AG04449 (cell line): Measurements from ENCODE around the gene PLA2G5.
"Not testable (repeated sequence)": the region's sequence is repeated elsewhere in the genome, so short reads cannot be mapped to it uniquely, and the experiment has no call there.

ENCODE experiments used
- CTCF ChIA-PET: fragments of 350-600 bp; formaldehyde crosslinking; extraction: SDS; loops from one replicate; lab custom pipeline; 2021; ENCODE audit warnings: antibody characterized with exemption; lab: Yijun Ruan, JAX
- POLR2A ChIA-PET: fragments of 400-600, 350-600 bp; formaldehyde crosslinking; extraction: SDS; loops from one replicate; lab custom pipeline; 2020; ENCODE audit warnings: antibody characterized with exemption, inconsistent platforms; lab: Yijun Ruan, JAX
- DNase-seq: peaks from one replicate; pipeline ENCODE4 v3.0.0-alpha.2; 2010; ENCODE audit warnings: low read depth, low spot score
- H3K4me3 ChIP-seq: 2 replicates; pipeline ENCODE4 v1.5.1; 2011; ENCODE audit warnings: low read depth, mild to moderate bottlenecking, control low read depth, low read length
- CTCF ChIP-seq: IDR thresholded peaks from one replicate; pipeline ENCODE4 v1.5.1; 2011; ENCODE audit warnings: mild to moderate bottlenecking, moderate library complexity, low read length, control low read depth, inconsistent platforms; ENCODE audit not compliant: insufficient read depth; ENCODE audit errors: missing control alignments

The PLA2G5 gene

GRCh38 chr1:20123722-20124455 lies 53.9 kb downstream of the PLA2G5 start:
- no peak overlapping the region for H3K4me3 ChIP-seq
- DNase-seq = no peak
- ChIA-PET CTCF (interaction anchor here (0.8 to 1.0 kb wide), 2 partner anchors 67 to 89 kb away, joined by 3 read pairs; no protein-coding TSS in a partner anchor), POLR2A (no interaction called here)
- no peak for TF ChIP-seq CTCF

- ChIA-PET POLR2A (no interaction called here), CTCF (interaction anchor here (1.0 to 1.4 kb wide), 2 partner anchors 12 to 88 kb away, joined by 3 to 4 read pairs; no protein-coding TSS in a partner anchor)
- no peak for TF ChIP-seq CTCF
- H3K4me3 ChIP-seq = no peak overlapping the region
- DNase-seq = no peak
Measured at GRCh38 chr1:20124456-20125057, 54.6 kb downstream of the PLA2G5 start.

- no peak for DNase-seq
- ChIA-PET CTCF (interaction anchor here (1.4 to 1.9 kb wide), 2 partner anchors 11 to 28 kb away, joined by 4 to 7 read pairs; no protein-coding TSS in a partner anchor), POLR2A (no interaction called here)
- no peak for TF ChIP-seq CTCF
- no peak overlapping the region for H3K4me3 ChIP-seq
Measured at GRCh38 chr1:20125100-20125499, 55.1 kb downstream of the PLA2G5 start.

GRCh38 chr1:20126041-20126805 lies 56.2 kb downstream of the PLA2G5 start:
- ChIA-PET POLR2A (no interaction called here), CTCF (interaction anchor here (1.4 to 1.9 kb wide), 2 partner anchors 27 to 151 kb away, joined by 3 to 7 read pairs; no protein-coding TSS in a partner anchor)
- DNase-seq = no peak
- no peak overlapping the region for H3K4me3 ChIP-seq
- no peak for TF ChIP-seq CTCF

GRCh38 chr1:20126806-20127440 lies 56.9 kb downstream of the PLA2G5 start:
- ChIA-PET POLR2A (no interaction called here), CTCF (interaction anchor here (1.4 to 1.9 kb wide), 2 partner anchors 26 to 152 kb away, joined by 3 to 7 read pairs; no protein-coding TSS in a partner anchor)
- DNase-seq = no peak
- no peak for TF ChIP-seq CTCF
- H3K4me3 ChIP-seq = no peak overlapping the region

- POLR2A ChIA-PET, DNase-seq, CTCF ChIA-PET, H3K4me3 ChIP-seq: not testable (repeated sequence)
Measured at GRCh38 chr1:20130518-20130917, 60.5 kb downstream of the PLA2G5 start.
